Effector memory CD8-positive, alpha-beta T cell (primary cell): Measurements from ENCODE around the gene NBAS.
A peak's percentile ranks its signal among the peaks of the same experiment; 100 is the strongest.
"Not testable (repeated sequence)": the region's sequence is repeated elsewhere in the genome, so short reads cannot be mapped to it uniquely, and the experiment has no call there.

Experiments
- ATAC-seq: fragments of 150-1000 bp; cut with Tn5 transposase; replicated peaks from 2 replicates; pipeline ENCODE4 v1.10.0; 2021; ENCODE audit warnings: mild to moderate bottlenecking, moderate library complexity
- DNase-seq, 3 experiments: peaks; one replicate each; pipeline ENCODE4 v3.0.0; 2021
- H3K27ac Mint-ChIP-seq, 2 donors: one replicate each; pipeline ENCODE4 v1.8.0; 2022; ENCODE audit warnings: mild to moderate bottlenecking in 2 of 2, mixed read lengths in 2 of 2, moderate library complexity in 2 of 2
- H3K27me3 Mint-ChIP-seq, 2 donors: one replicate each; pipeline ENCODE4 v1.8.0; 2022; ENCODE audit warnings: mixed read lengths in 2 of 2
- H3K36me3 Mint-ChIP-seq: one replicate; pipeline ENCODE4 v1.8.0; 2022; ENCODE audit warnings: mild to moderate bottlenecking, moderate library complexity, mixed read lengths; ENCODE audit not compliant: insufficient read depth
- H3K4me1 Mint-ChIP-seq, 2 donors: one replicate each; pipeline ENCODE4 v1.8.0; 2022; ENCODE audit warnings: low read depth in 2 of 2, mixed read lengths in 2 of 2
- H3K4me3 Mint-ChIP-seq, 2 donors: one replicate each; pipeline ENCODE4 v1.8.0; 2022; ENCODE audit warnings: mild to moderate bottlenecking in 2 of 2, mixed read lengths in 2 of 2, moderate library complexity in 2 of 2
- H3K9me3 Mint-ChIP-seq, 2 donors: one replicate each; pipeline ENCODE4 v1.8.0; 2022; ENCODE audit warnings: mixed read lengths in 2 of 2

The NBAS gene

DNA sequence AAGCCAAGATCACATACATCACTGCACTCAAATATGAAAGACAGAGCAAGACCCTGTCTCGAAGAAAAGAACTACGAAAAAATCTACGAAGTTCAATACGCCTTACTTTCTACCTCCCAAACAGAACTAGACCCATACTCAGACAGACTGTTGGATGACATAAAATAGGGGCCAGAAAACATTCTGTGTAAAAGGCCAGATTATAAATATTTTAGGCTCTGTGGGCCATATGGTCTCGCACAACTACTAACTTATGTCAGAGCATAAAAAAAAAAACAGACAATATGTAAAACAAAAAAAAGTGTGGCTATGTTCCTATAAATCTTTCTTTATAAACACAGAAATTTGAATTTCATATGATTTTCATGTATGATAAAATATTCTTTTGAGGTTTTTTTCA, 40.8 kb downstream of the NBAS start:
- DNase-seq (no peak), ATAC-seq (no peak)
- H3K9me3 Mint-ChIP-seq, result no peaks in the 10 kb centered on the region
- H3K27me3 Mint-ChIP-seq, result no peaks in the 10 kb centered on the region
- peaks cover 3% of the 10 kb centered on the region for H3K36me3 Mint-ChIP-seq
- no peak overlapping the region for H3K27ac Mint-ChIP-seq
- no peak overlapping the region for H3K4me3 Mint-ChIP-seq
- peaks cover 0 to 8% of the 10 kb centered on the region in 2 donors for H3K4me1 Mint-ChIP-seq

DNA sequence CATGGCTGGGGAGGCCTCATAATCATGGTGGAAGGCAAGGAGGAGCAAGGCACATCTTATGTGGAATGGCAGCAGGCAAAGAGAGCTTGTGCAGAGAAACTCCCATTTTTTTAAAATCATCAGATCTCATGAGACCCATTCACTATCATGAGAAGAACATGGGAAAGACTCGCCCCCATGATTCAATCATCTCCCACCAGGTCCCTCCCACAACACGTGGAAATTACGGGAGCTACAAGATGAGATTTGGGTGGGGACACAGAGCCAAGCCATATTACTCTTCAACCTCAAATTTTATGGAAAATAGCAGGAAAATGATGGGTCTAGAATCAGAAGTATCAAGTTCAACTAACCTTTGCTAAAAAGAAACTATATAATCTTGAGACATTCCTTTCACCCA, 42.4 kb downstream of the NBAS start:
- not testable (repeated sequence) for H3K4me1 Mint-ChIP-seq, DNase-seq, H3K27me3 Mint-ChIP-seq, ATAC-seq, H3K27ac Mint-ChIP-seq, H3K4me3 Mint-ChIP-seq, H3K36me3 Mint-ChIP-seq, H3K9me3 Mint-ChIP-seq

- Mint-ChIP-seq H3K9me3 (no peaks in the 10 kb centered on the region), H3K4me3 (no peak overlapping the region), H3K27me3 (no peaks in the 10 kb centered on the region), H3K36me3 (peaks cover 9% of the 10 kb centered on the region), H3K27ac (no peak overlapping the region), H3K4me1 (peaks cover 0 to 8% of the 10 kb centered on the region in 2 donors)
- DNase-seq, result no peak
- ATAC-seq, result no peak
Measured at GRCh38 chr2:15517793-15518192, 43.3 kb downstream of the NBAS start.

DNA sequence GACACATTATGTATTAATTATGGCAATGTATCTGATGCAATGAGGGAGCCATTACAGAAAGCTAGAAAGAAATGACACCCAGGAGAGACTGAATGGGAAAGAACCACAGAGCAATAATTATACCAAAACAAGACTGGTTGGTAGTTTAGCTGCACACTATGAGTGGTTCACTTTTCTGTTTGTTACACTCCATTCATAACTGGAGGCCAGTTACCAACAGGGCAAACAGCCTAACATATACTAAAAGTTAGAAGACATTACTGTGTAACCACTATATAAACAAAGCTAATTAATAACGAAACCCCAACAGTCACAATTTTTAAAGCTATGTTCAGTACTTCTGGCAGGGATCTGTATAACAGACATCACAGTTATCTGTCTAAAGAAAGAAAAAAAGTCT, 49.4 kb downstream of the NBAS start:
- Mint-ChIP-seq H3K36me3 (peaks cover 18% of the 10 kb centered on the region), H3K9me3 (no peaks in the 10 kb centered on the region), H3K27ac (no peak overlapping the region), H3K4me1 (peaks cover 0 to 7% of the 10 kb centered on the region in 2 donors), H3K4me3 (no peak overlapping the region), H3K27me3 (no peaks in the 10 kb centered on the region)
- ATAC-seq, result no peak
- DNase-seq, result no peak

GRCh38 chr2:15510552-15510951, 50.6 kb downstream of the NBAS start:
- Mint-ChIP-seq H3K27me3 (no peaks in the 10 kb centered on the region), H3K36me3 (peaks cover 16% of the 10 kb centered on the region), H3K4me1 (peaks cover 0 to 7% of the 10 kb centered on the region in 2 donors), H3K9me3 (no peaks in the 10 kb centered on the region), H3K4me3 (no peak overlapping the region), H3K27ac (no peak overlapping the region)
- DNase-seq (no peak), ATAC-seq (no peak)

- Mint-ChIP-seq H3K36me3 (peaks cover 16% of the 10 kb centered on the region), H3K4me1 (peaks cover 0 to 10% of the 10 kb centered on the region in 2 donors), H3K9me3 (no peaks in the 10 kb centered on the region), H3K27ac (no peak overlapping the region), H3K4me3 (no peak overlapping the region), H3K27me3 (no peaks in the 10 kb centered on the region)
- DNase-seq, result no peak
- no peak for ATAC-seq
Measured at GRCh38 chr2:15510131-15510530, 51.0 kb downstream of the NBAS start.

DNA sequence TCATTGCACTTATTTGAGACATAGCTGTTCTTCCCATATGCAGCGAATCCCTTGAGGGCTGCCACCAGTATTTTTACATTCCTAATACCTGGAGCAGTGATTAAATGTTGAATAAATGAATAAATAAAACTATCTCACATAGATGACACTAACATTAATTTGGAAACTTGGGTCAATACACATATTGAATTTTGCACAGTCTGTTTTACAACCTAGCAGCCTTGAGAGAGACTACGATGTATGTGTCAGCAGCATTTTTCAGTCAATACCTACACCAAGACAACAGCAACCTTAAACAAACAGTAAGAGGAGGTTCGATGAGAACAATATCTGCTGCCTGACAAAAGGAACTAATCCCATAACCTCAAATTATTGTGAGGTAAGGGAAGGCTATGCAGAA, 53.4 kb downstream of the NBAS start:
- peaks cover 0 to 10% of the 10 kb centered on the region in 2 donors for H3K4me1 Mint-ChIP-seq

DNA sequence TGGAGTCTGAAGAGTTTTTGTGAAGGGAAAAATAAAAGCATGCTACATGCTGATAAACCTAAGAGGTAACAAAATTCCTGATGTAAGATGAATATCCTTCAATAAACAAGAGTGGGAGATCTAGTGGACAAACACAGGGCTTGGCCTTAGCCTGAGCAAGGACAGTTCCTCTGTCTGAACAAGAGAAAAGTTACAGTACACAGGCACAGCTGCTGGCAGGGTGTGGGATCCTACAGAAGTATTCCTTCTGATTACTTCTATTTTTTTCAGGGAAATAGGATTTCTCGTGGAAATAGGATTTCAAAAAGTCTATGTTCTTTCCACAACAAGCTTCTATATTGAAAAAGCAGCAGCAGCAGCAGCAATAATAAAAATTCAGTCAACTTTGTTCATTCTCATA, 54.1 kb downstream of the NBAS start:
- no peak for ATAC-seq
- Mint-ChIP-seq H3K27me3 (no peaks in the 10 kb centered on the region), H3K27ac (no peak overlapping the region), H3K9me3 (no peaks in the 10 kb centered on the region), H3K4me1 (peaks cover 0 to 10% of the 10 kb centered on the region in 2 donors), H3K36me3 (peaks cover 23% of the 10 kb centered on the region), H3K4me3 (no peak overlapping the region)
- no peak for DNase-seq

More for the DNA sequence above, 53.4 kb downstream of the NBAS start:
- Mint-ChIP-seq H3K36me3 (peaks cover 23% of the 10 kb centered on the region), H3K9me3 (no peaks in the 10 kb centered on the region), H3K27me3 (no peaks in the 10 kb centered on the region), H3K27ac (no peak overlapping the region), H3K4me3 (no peak overlapping the region)
- ATAC-seq (no peak), DNase-seq (no peak)

DNA sequence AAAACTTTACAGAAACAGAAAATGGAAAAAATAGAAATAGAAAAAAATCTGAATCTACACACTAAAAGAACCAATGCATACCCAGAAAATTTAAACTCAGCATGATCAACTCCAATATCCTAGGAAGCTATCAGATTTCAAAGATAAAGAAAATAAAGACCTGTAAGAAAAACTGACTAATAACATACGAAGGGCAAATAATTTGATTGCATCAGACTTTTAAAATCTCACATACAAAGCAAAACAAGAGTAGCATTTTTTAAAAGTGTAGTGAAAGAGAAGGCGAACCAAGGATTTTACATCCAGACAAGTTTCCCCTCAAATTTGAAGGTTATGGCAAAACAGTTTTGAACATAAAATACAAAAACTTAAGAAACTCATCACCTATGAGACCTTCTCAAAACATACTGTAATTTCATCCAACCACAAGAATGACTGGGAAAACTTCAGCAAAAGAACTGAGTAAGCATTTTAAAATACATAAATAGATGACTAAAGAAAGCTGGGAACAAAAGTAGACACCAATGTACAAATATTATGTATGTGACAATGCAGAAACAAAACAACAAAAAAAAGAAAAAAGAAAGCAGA, 54.8 kb downstream of the NBAS start:
- no peaks in the 10 kb centered on the region for H3K27me3 Mint-ChIP-seq
- H3K4me1 Mint-ChIP-seq, result peaks cover 0 to 10% of the 10 kb centered on the region in 2 donors
- peaks cover 22% of the 10 kb centered on the region for H3K36me3 Mint-ChIP-seq
- no peak for DNase-seq
- H3K9me3 Mint-ChIP-seq, result no peaks in the 10 kb centered on the region
- H3K27ac Mint-ChIP-seq, result no peak overlapping the region
- ATAC-seq, result no peak
- no peak overlapping the region for H3K4me3 Mint-ChIP-seq

GRCh38 chr2:15504882-15505663, 56.1 kb downstream of the NBAS start:
- Mint-ChIP-seq H3K4me1 (peaks cover 0 to 10% of the 10 kb centered on the region in 2 donors), H3K9me3 (no peaks in the 10 kb centered on the region), H3K4me3 (no peak overlapping the region), H3K36me3 (peaks cover 21% of the 10 kb centered on the region), H3K27ac (peak overlapping the region; percentile 28 to 62), H3K27me3 (no peaks in the 10 kb centered on the region)
- DNase-seq, result no peak
- ATAC-seq, result no peak

DNA sequence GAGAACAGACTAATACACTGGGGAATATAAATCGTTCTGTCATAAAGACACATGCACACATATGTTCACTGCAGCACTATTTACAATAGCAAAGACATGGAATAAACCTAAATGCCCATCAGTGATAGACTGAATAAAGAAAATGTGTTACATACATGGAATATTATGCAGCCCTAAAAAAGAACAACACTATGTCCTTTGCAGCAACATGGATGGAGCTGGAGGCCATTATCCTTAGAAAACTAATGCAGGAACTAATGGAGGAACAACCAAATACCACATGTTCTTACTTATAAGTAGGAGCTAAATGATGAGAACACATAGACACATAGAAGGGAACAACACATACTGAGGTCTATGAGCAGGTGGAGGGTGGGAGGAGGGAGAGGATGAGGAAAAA, 61.9 kb downstream of the NBAS start:
- not testable (repeated sequence) for H3K27ac Mint-ChIP-seq, DNase-seq, H3K9me3 Mint-ChIP-seq, ATAC-seq, H3K27me3 Mint-ChIP-seq, H3K4me1 Mint-ChIP-seq, H3K4me3 Mint-ChIP-seq
- peaks cover 25% of the 10 kb centered on the region for H3K36me3 Mint-ChIP-seq

DNA sequence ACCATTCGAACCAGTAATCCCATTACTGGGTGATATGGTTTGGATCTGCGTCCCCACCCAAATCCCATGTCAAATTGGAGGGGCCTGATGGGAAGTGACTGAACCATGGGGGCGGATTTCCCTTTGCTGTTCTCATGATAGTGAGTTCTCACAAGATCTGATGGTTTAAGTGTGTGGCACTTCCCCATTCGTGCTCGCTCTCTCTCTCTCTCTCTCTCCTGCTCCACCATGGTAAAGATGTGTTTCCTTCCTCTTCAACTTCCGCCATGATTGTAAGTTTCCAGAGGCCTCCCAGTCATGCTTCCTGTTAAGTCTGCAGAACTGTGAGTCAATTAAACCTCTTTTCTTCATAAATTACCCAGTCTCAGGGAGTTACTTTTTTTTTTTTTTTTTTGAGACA, 62.6 kb downstream of the NBAS start:
- DNase-seq, result no peak
- Mint-ChIP-seq H3K27me3 (no peaks in the 10 kb centered on the region), H3K9me3 (no peaks in the 10 kb centered on the region), H3K27ac (no peak overlapping the region), H3K36me3 (peaks cover 20% of the 10 kb centered on the region), H3K4me1 (no peaks in the 10 kb centered on the region), H3K4me3 (no peak overlapping the region)
- ATAC-seq, result no peak

DNA sequence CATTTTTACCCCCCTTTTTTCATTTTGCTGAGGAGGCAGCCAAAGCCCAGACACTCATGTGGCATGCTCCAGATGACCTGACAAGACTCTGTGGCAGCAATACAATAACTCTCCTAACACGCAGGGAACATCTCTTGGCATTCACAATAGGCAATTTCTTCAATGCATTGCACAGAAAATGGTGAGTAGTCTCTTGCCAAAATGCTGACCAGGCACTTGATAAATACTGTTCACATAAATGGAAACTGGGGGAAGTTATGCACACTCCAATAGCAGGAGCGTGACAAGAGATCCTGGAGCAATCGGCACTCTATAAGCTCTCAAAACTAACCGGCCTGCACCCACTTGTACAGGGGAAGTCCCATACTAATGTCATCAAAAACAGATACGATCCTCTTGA, 66.3 kb downstream of the NBAS start:
- H3K4me3 Mint-ChIP-seq, result no peak overlapping the region
- no peak overlapping the region for H3K27ac Mint-ChIP-seq
- H3K9me3 Mint-ChIP-seq, result no peaks in the 10 kb centered on the region
- DNase-seq (no peak), ATAC-seq (no peak)
- H3K36me3 Mint-ChIP-seq, result peaks cover 14% of the 10 kb centered on the region
- H3K4me1 Mint-ChIP-seq, result no peaks in the 10 kb centered on the region
- no peaks in the 10 kb centered on the region for H3K27me3 Mint-ChIP-seq

- no peaks in the 10 kb centered on the region for H3K27me3 Mint-ChIP-seq
- no peak for DNase-seq
- ATAC-seq, result no peak
- H3K9me3 Mint-ChIP-seq, result no peaks in the 10 kb centered on the region
- no peaks in the 10 kb centered on the region for H3K4me1 Mint-ChIP-seq
- no peak overlapping the region for H3K27ac Mint-ChIP-seq
- H3K4me3 Mint-ChIP-seq, result no peak overlapping the region
- peaks cover 6% of the 10 kb centered on the region for H3K36me3 Mint-ChIP-seq
Measured at GRCh38 chr2:15492773-15493325, 68.3 kb downstream of the NBAS start.
